VCaP (cell line): Measurements from ENCODE around the gene SLC25A39.

Source experiments
- H3K27ac ChIP-seq: fragments of 450-650 bp; 2 replicates; pipeline ENCODE4 v1.5.1; 2017
- CTCF ChIP-seq: fragments of 450-650 bp; conservative IDR thresholded peaks from 2 replicates; pipeline ENCODE4 v1.5.1; 2017; ENCODE audit warnings: mild to moderate bottlenecking, moderate library complexity

Gene SLC25A39

GRCh38 chr17:44310609-44311376, 13.8 kb downstream of the SLC25A39 start:
- H3K27ac ChIP-seq, result no peak overlapping the region
- no peak for TF ChIP-seq CTCF

- TF ChIP-seq CTCF, result no peak
Observed at GRCh38 chr17:44310188-44310587, 14.4 kb downstream of the SLC25A39 start.

GRCh38 chr17:44309472-44309871, 15.2 kb downstream of the SLC25A39 start:
- no peak overlapping the region for H3K27ac ChIP-seq
- no peak for TF ChIP-seq CTCF

More at GRCh38 chr17:44310188-44310587, 14.4 kb downstream of the SLC25A39 start:
- H3K27ac ChIP-seq, result no peak overlapping the region

- TF ChIP-seq CTCF, result no peak
- H3K27ac ChIP-seq, result peak overlapping the region; percentile 65; the same call in 1 of the 2 replicates
Observed at GRCh38 chr17:44308865-44309264, 15.8 kb downstream of the SLC25A39 start.

- peak within 1 kb of the TSS; percentile 65 for H3K27ac ChIP-seq
- no peak for TF ChIP-seq CTCF
Observed at GRCh38 chr17:44308320-44308818, 16.3 kb downstream of the SLC25A39 start, which contains the start of gene RUNDC3A. Gene RUNDC3A, plus strand, starts transcription at chr17:44308601. Its CDS starts 232 bp downstream, at chr17:44308833.

- H3K27ac ChIP-seq, result peak overlapping the region; percentile 65
- no peak for TF ChIP-seq CTCF
Observed at GRCh38 chr17:44307387-44308186, 17.0 kb downstream of the SLC25A39 start.

- H3K27ac ChIP-seq, result no peak overlapping the region
- TF ChIP-seq CTCF, result no peak
Observed at GRCh38 chr17:44304651-44305050, 20.0 kb downstream of the SLC25A39 start.
